GM12891 (cell line): Measurements from ENCODE around the gene NPM3.

Experiments
- PAX5 ChIP-seq: IDR thresholded peaks from 2 replicates; pipeline ENCODE4 v1.6.1; 2011; ENCODE audit warnings: low read length, moderate library complexity, mild to moderate bottlenecking; ENCODE audit not compliant: insufficient read depth, severe bottlenecking
- POLR2A ChIP-seq: IDR thresholded peaks from 2 replicates; pipeline ENCODE4 v1.6.1; 2011; ENCODE audit warnings: low read depth, low read length, control low read depth
- POLR2AphosphoS5 ChIP-seq: IDR thresholded peaks from 2 replicates; pipeline ENCODE4 v1.6.1; 2011; ENCODE audit warnings: low read depth, low read length, control low read depth
- POU2F2 ChIP-seq: IDR thresholded peaks from 2 replicates; pipeline ENCODE4 v1.6.1; 2011; ENCODE audit warnings: low read depth, mild to moderate bottlenecking, control low read depth, low read length, moderate library complexity
- SPI1 ChIP-seq: IDR thresholded peaks from 2 replicates; pipeline ENCODE4 v1.6.1; 2011; ENCODE audit warnings: low read depth, low read length, control low read depth
- TAF1 ChIP-seq: IDR thresholded peaks from 2 replicates; pipeline ENCODE4 v1.6.1; 2011; ENCODE audit warnings: low read depth, low read length, control low read depth

DNA sequence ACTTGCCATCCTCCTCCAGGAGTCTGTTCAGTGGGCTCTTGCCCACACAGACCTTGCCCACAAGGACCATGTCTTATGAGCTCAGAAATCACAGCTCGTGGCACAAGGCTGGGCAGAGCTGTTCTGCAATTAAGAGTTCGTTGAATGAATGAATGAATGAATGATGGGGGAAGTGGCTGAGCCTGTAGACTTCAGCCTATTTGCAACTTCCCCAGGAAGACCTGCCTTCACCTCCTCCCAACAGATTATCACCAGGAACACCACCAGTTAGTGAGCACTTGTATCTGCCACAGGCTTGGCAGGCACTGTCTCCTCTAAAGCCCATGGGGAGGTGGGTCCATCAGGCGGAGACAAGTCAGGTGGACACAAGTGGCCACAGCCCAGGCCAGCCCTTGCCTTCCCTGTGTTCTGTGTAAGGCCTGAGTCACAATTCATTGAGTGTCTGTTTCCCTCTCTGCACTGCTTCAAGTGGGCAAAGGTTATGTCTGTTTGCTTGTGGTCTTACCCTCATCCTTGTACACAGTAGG lies 5.6 kb downstream of the NPM3 start:
- TF ChIP-seq POLR2A (no peak), POLR2AphosphoS5 (no peak), SPI1 (no peak), TAF1 (no peak), POU2F2 (no peak), PAX5 (no peak)
